Ecto neural progenitor cell (in vitro differentiated cells): Measurements from ENCODE around the gene RASSF3.

ENCODE experiments used
- DNase-seq: peaks from one replicate; pipeline ENCODE4 v3.0.0-alpha.2; 2018; ENCODE audit warnings: low spot score

RASSF3 gene

DNA sequence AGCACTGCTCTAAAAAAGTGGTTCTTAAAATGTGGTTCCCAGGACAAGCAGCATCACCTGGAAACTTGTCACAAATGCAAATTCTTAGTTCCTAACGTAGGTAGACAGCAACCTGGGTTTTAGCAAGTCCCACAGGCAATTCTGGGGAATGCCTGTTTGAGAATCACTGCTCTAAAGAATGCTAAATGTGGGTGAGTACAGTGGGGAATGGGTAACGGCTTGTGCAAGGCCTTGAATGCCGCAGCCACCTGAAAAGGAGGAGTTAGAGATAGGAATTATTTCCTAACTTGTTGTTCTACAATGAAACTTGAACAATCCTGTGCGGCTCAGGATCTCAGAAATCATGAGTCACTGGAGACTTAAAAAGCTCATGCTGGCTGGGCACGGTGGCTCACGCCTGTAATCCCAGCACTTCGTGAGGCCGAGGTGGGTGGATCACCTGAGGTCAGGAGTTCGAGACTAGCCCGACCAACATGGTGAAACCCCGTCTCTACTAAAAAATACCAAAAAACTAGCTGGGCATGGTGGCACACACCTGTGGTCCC, 114.0 kb downstream of the RASSF3 start:
- no peak for DNase-seq

DNA sequence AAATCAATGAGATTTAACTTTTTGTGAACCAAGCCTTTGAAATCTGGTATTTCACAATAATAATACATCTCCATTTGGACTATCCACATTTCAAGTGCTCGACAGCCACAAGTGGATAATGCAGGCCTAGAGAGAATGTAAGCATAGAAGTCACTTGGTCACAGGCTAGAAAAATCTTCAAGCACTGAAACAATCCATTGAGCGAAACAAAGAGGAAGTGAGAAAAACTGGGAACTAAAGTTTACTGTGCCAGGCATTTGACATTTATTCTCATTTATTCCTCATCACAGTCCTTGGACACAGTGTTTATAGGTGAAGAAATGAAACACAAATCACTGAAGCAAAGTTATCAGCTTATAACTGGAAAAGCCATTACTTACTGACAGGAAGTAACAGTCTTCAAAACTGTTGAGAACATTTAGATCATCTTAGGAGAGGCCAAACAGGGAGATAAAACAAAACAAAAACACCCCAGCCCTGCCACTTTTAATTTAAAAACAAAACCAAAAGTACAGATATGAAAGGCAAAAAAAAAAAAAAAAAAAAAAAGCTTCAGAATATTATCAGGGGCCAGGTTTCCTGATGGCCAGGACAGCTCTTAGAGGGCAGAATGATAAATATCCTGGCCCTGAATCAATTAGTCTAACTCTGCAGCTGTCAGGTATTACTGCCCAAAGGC, 119.8 kb downstream of the RASSF3 start:
- no peak for DNase-seq

DNA sequence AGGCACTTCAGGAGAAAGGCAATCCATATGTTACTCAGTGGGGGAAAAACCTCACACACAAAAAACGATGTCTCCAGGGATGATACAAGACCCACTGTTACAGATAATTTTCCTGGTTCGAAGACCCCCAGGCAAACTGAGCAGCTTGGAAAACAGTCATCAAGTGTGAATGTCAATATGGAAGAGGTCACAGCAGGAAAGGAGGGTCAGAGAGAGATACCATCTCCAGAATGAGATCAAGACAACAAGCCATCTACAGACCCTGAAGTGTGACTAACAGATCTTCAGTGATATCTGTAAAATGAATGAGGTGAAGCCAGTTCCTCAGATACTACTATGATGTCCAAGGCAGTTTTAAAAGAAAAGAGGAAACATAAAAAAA, 120.3 kb downstream of the RASSF3 start:
- DNase-seq: no peak

DNA sequence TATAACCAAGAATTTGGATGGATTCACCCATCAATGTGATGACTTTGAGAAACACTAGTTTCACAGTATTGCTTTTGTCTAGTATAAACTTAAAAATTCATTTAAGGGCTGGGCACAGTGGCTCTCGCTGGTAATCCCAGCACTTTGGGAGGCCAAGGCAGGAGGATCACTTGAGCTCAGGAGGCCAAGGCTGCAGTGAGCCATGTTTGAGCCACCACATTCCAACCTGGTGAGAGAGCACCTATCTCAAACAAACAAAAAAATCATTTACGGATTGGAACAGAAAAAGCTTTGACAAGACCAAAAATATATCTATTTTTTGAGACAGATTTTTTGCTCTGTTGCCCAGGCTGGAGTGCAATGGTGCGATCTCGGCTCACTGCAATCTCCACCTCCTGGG, 121.4 kb downstream of the RASSF3 start:
- no peak for DNase-seq

DNA sequence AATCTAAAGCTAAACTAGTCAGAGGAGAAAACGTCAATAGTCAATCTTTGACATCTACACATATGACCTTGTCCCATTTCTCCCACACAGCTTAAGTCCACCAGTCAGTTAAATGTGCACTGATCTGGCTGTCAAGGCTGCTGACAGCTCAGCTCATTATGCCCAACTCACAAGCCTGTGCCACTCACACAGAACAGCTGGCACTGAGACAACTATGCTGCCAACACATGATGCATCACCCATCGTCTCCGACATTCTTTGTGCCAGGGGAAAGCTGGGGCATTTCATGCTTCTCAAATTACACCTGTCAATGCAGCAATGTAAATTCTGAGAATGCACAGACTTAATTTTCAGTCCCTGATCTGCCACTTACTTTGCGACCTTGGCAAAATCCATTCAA, 123.6 kb downstream of the RASSF3 start:
- DNase-seq: no peak

DNA sequence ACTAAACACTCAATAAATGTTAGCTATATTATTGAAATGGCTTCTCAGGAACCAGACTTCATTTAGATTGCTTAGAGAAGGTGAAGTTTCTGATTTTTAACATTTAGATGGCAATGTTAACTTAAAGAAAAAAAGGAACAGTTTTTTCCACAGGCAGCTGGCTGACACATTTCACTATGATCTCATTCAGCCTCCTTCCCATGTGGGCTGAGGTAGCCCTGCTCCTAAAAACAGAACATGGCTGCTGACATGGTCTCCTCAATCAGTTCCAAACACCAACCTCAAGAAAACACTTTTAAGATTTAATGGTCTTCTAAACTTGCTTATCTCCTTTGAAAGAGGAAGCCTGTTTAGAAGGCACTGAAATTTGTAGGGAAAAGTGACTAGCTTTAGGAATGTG, 125.1 kb downstream of the RASSF3 start:
- no peak for DNase-seq

DNA sequence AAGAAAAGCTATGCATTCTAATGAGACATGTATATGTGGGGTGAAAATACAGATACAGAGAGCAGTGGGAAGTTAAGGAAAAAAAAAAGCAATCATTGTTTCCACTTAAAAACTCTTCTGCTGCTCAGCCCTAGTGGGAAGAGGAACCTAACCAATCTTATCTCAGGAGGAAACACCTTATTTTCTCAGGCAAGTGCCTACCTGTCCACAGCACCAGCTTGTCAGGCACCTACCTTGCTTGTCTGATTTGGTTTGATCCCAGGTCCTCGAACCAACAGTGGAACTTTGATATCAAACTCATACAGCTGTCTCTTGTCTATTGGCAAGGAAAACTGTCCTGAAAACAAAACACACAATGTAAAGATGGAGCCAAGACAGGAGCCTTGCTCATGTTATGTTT, 126.5 kb downstream of the RASSF3 start:
- DNase-seq: no peak

DNA sequence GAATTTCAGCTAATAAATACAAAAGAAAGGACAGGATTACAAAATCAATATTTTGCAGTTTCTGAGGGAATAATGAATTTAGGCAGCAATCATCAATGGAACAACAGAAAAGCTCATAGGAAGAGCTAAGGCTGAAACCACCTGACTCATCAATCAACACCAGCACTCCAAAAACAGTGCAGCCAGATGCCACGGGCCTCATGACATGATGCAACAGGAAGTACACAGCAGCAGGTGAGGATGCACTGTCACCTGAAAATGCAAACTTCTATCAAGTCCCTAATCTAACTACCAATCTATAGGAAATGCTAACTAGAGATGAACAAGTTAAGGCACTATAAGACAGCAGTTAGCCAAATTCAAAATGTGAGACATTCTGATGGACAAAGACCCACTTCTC, 127.2 kb downstream of the RASSF3 start:
- DNase-seq: no peak

DNA sequence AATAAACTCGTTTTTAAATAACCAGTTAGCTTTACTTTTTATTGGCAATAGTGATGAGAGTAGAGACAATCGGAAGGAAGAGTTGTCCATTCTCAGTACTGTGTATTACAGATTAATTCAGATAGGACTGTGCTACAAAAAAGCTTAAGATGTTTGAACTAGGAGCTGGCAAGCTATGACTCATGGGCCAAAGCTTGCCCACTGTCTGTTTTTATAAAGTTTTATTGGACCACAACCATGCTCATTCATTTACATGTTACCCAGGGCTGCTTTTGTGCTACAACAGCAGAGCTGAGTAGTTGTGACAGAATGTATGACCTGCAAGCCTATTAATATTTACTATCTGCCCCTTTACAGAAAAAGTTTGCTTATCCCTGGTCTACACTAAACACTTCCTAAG, 129.5 kb downstream of the RASSF3 start:
- DNase-seq: no peak

DNA sequence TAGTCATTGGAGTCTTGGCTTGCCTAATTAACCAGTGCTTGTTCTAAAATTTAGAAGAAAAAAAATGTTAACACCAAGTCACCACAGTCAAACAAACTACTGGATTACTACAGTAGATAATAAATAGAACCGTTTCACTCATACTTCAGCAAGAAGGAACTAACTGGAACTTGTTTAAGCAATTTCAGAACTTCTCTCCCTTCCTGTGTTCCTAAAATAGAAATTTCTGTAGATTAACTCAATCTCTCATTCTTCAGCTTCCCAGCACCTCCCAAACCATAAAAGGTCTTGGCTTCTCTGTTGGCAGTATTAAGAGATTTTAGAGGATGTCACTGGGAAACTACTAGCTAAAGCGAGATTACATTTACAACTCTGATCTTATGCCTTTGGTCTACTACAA, 130.4 kb downstream of the RASSF3 start:
- no peak for DNase-seq

DNA sequence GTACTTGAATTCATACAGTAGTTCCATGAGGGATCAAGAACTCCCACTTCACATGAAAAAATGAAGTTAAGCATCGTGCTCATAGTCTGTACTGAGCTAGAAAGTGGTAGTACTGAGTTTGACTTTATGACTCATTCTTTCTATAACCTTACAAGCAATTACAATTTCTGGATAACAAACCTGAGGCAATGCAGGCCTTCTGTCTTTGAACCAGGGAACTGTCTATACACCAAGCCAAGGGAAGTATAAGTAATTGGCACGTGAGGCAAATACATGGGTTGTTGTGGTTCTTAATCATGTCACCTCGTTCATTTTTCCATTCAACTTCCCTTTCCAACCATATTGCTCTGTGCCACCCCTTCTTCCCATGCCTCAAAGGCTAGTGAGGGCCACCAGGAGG, 132.1 kb downstream of the RASSF3 start:
- no peak for DNase-seq

DNA sequence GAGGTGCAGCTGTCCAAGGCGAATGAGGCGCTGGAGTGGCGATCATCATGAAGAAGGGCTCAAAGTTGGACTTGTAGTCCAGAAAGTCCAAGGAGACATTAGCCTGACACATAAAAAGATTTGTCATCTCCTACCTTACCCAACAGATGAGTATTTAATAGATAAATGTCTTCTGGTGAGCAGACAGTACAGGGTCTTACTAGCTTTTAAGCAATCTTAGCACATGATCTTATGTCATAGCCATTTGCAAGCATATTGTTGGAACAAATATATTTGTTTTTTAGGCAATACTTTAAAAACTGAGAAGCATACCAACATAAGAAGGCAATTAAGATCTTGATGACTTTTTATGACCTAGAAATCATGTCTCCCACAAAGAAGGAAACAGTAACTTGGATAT, 132.9 kb downstream of the RASSF3 start:
- no peak for DNase-seq

DNA sequence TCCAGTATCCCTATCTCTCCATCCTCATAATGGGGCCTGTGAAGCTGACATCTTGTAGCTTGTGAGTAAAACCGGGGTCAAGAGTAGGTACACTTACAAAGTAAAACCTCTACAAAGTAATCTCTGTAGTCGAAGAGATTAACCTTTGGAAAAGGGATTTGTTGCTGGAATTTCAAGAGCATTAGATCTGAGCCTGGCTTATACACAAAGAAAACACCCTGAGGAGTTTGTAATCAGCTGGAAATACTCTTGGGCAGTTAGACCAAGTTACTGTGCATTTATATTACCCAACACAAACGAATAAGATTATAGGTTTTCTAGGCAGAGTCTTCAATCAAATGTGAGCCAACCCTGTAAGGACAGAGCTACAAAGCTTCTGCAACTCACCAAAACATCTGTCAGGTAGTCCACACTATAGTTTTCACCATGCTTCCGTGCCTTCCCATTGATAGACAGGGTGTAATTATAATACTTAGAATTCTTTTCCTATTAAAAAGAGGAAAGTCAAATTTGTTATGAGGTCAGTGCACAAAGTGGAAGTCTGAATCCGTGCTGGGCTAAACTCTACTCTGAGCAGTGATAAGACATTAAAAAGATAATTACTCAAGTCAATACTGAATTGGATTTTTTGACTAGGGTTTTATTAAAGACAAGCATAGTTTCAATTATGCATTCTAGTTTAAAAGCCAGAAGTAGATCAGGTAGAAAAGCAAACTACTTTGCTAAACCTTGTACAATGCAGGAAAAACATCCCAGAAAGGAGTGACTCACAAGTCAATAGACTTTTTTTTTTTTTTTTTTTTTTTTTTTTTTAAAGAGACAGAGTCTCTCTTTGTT, 134.3 kb downstream of the RASSF3 start:
- DNase-seq: no peak

DNA sequence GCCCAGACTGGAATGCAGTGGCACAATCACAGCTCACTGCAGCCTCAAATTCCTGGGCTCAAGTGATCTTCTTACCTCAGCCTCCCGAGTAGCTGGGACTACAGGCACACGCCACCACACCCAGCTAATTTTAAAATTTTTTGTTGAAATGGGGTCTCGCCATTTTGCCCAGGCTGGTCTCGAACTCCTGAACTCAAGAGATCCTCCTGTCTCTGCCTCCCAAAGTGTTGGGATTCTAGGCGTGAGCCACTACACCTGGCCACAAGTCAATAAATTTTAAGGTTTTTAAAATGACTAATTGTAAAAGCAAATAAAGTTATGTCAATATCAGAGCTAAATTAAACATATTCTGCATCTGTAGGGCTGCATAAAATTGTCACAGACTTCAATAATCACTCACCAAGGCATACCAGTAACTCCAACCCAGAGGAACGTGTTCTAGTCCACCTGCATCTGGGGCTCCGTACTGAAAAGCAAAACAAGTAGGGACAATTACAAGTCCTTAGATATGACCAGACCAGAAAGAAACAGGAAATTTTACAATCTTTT, 135.0 kb downstream of the RASSF3 start:
- no peak for DNase-seq

DNA sequence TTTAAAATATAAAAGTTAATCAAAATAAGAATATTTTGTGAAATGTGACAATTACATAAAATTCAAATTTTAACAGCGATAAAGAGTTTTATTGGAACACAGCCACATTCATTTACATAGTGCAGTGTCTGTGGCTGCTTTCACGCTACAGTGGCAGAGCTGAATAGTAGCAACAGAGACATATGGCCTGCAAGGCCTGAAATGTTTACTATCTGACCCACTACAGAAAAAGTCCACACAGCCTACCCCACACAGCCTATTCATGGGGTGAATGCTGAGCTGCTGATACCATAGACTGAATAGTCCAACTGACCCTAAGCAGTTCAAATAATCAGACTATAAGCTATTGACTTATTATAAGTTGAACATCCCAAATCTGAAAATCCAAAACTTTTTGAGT, 135.7 kb downstream of the RASSF3 start:
- DNase-seq: no peak

DNA sequence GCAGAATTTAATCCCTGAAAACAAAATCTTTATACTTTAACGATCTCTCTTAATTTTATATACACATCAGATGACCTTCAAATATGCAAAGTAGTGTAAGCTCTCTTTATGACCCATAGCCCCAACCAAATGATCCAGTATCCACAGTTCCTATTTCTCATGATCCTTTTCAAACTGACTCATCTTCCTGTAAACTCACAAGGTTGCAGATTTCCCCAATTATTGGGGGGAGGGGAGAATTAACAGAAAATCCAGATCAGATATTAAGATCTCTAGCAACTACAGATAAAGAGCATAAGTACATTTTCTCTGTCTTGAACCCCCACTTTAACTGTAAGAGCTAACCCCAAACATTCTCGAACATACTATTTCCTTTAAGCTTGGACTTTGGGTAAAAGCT, 136.4 kb downstream of the RASSF3 start:
- no peak for DNase-seq
